Right lobe of liver (tissue), 6 donors: Measurements from ENCODE around the gene FAM43A. TPM values are rescaled to one million over a fixed set of nuclear protein-coding genes. Genes with fewer than 3 reads are reported as not detected.

Source experiments
- ATAC-seq, 4 donors: fragments of 200-7000 bp; cut with Tn5 transposase; one replicate each; pipeline ENCODE4 v1.9.1; 2020; ENCODE audit warnings: mild to moderate bottlenecking in 4 of 4, moderate library complexity in 4 of 4
- DNase-seq, 3 donors: peaks; one replicate each; pipeline ENCODE4 v3.0.0-alpha.2; 2020
- H3K27ac ChIP-seq, 3 donors: fragments of 200-600 bp; one replicate each; pipeline ENCODE4 v1.8.0; 2022
- H3K27me3 ChIP-seq, 2 donors: fragments of 200-600 bp; one replicate each; pipeline ENCODE4 v1.8.0; 2022
- H3K36me3 ChIP-seq, 4 donors: fragments of 200-600 bp; sonication (generic) in 1 of 4; one replicate each; pipeline versions ENCODE4 v1.5.1 to v1.8.0; 2017 to 2022; ENCODE audit warnings: control low read depth in 1 of 4
- H3K4me1 ChIP-seq, 4 donors: fragments of 200-600 bp; sonication (generic) in 1 of 4; one replicate each; pipeline versions ENCODE4 v1.5.1 to v1.8.0; 2017 to 2022; ENCODE audit warnings: control low read depth in 1 of 4
- H3K4me3 ChIP-seq, 3 donors: fragments of 200-600 bp; one replicate each; pipeline ENCODE4 v1.8.0; 2022
- H3K9me3 ChIP-seq, 4 donors: fragments of 200-600 bp; sonication (generic) in 1 of 4; one replicate each; pipeline versions ENCODE4 v1.5.1 to v1.8.0; 2017 to 2022; ENCODE audit warnings: control low read depth in 1 of 4
- CTCF ChIP-seq, 4 donors: fragments of 200-600 bp in 3 of 4; fragments of 450-650 bp in 1 of 4; IDR thresholded peaks; one replicate each; pipeline versions ENCODE4 v1.5.1 to v1.8.0; 2016 to 2022; ENCODE audit warnings: antibody characterized with exemption in 4 of 4, mild to moderate bottlenecking in 2 of 4
- POLR2A ChIP-seq: fragments of 450-650 bp; IDR thresholded peaks from one replicate; pipeline ENCODE4 v1.6.1; 2017; ENCODE audit warnings: antibody characterized with exemption, mild to moderate bottlenecking
- WGBS: methylation state at CpG from one replicate; pipeline ENCODE4 v1.1.6; 2018; ENCODE audit warnings: low coverage, low lambda C conversion rate; ENCODE audit not compliant: insufficient coverage; ENCODE audit errors: missing lambda C conversion rate; 5-methylcytosine and 5-hydroxymethylcytosine counted together
- intact Hi-C, 2 donors: fragments of 100-400 bp; cut with DNase I; formaldehyde crosslinking; loops; one replicate each; pipeline versions ENCODE4 v1.11.2 to v1.14.1; 2022
- total RNA-seq, 6 experiments: library from RNA; depleted of rRNA in 2 of 6; stranded (reverse); fragments of >200 nt in 2 of 6; fragmentation: NEBNext Ultra II Directional in 3 of 6; extraction: Animal tissue kit (Norgen Biotek cat#: 25700) in 3 of 6; gene quantifications; one replicate each; pipeline versions ENCODE4 v1.1.0 to v1.2.4, GENCODE V29; 2016 to 2023
- donor health status: DM: no; HTN: yes; CAD: no.
- donor health status: DM: no; HTN: no; CAD: no.
- donor health status: DM: no; HTN: no; CAD: no.
- donor health status: DM: no; HTN: yes; CAD: no.
- donor health status: DM: no; HTN: yes; CAD: no.

FAM43A gene
- total RNA-seq, 6 experiments from 2014 or later = 1.0 to 8.4 (median 5.3) TPM

- WGBS = 83% methylated on average over 8 of the region's 8 CpGs
- Histone ChIP-seq H3K4me1 (no peaks in the 10 kb centered on the region), H3K4me3 (no peak overlapping the region), H3K36me3 (no peaks in the 10 kb centered on the region), H3K27ac (no peak overlapping the region), H3K9me3 (no peaks in the 10 kb centered on the region), H3K27me3 (no peaks in the 10 kb centered on the region)
- intact Hi-C loops = no loop called here
- no peak for DNase-seq
- TF ChIP-seq POLR2A = no peak
- TF ChIP-seq CTCF (IDR thresholded peaks at IDR 0.05) = no peak
- no peak for ATAC-seq
Observed at GRCh38 chr3:194705227-194705626, 19.5 kb downstream of the FAM43A start.

GRCh38 chr3:194705761-194706160 lies 20.1 kb downstream of the FAM43A start:
- no peaks in the 10 kb centered on the region for H3K36me3 ChIP-seq
- no peak overlapping the region for H3K27ac ChIP-seq
- no peaks in the 10 kb centered on the region for H3K9me3 ChIP-seq
- DNase-seq (no peak), ATAC-seq (no peak)
- intact Hi-C loops = no loop called here
- H3K27me3 ChIP-seq = no peaks in the 10 kb centered on the region
- no peak for TF ChIP-seq POLR2A
- TF ChIP-seq CTCF (IDR thresholded peaks at IDR 0.05) = no peak
- WGBS = 78% methylated on average over 11 of the region's 11 CpGs
- H3K4me3 ChIP-seq = no peak overlapping the region
- H3K4me1 ChIP-seq = no peaks in the 10 kb centered on the region

- TF ChIP-seq CTCF (IDR thresholded peaks at IDR 0.05) (no peak), POLR2A (no peak)
- Histone ChIP-seq H3K4me1 (no peaks in the 10 kb centered on the region), H3K36me3 (no peaks in the 10 kb centered on the region), H3K9me3 (no peaks in the 10 kb centered on the region), H3K27ac (no peak overlapping the region), H3K27me3 (no peaks in the 10 kb centered on the region), H3K4me3 (no peak overlapping the region)
- ATAC-seq (no peak), DNase-seq (no peak)
- intact Hi-C loops = no loop called here
- 92% methylated on average over 5 of the region's 7 CpGs for WGBS
Observed at GRCh38 chr3:194707147-194707540, 21.5 kb downstream of the FAM43A start.

- WGBS = 89% methylated on average over 3 of the region's 3 CpGs
- Histone ChIP-seq H3K27ac (no peak overlapping the region), H3K4me1 (no peaks in the 10 kb centered on the region), H3K27me3 (no peaks in the 10 kb centered on the region), H3K9me3 (no peaks in the 10 kb centered on the region), H3K4me3 (no peak overlapping the region), H3K36me3 (no peaks in the 10 kb centered on the region)
- TF ChIP-seq CTCF (IDR thresholded peaks at IDR 0.05) (no peak), POLR2A (no peak)
- intact Hi-C loops = no loop called here
- ATAC-seq (no peak), DNase-seq (no peak)
Observed at GRCh38 chr3:194711286-194711685, 25.6 kb downstream of the FAM43A start.

- whole genome bisulfite sequencing = 49% methylated on average over 4 of the region's 6 CpGs
- Histone ChIP-seq H3K4me3 (no peak overlapping the region), H3K36me3 (no peaks in the 10 kb centered on the region), H3K9me3 (no peaks in the 10 kb centered on the region), H3K27ac (no peak overlapping the region), H3K4me1 (no peaks in the 10 kb centered on the region), H3K27me3 (no peaks in the 10 kb centered on the region)
- ATAC-seq (peak in 2 of 4 donors; percentile 59 to 65), DNase-seq (no peak)
- intact Hi-C loops = no loop called here
- no peak for TF ChIP-seq CTCF (IDR thresholded peaks at IDR 0.05)
- no peak for TF ChIP-seq POLR2A
Observed at GRCh38 chr3:194711913-194712312, 26.2 kb downstream of the FAM43A start.
